NCI-H187 treated with DMSO at 0.1 percent for 48 hours (cell line): ENCODE measurements around the gene MYH11.

Source experiments
- DNase-seq: peaks from one replicate; lab custom pipeline; 2025; lab: John Stamatoyannopoulos, UW

The MYH11 gene

GRCh38 chr16:15777533-15778203 lies 79.2 kb downstream of the MYH11 start:
- DNase-seq = no peak

GRCh38 chr16:15776572-15776971 lies 80.3 kb downstream of the MYH11 start:
- no peak for DNase-seq

- no peak for DNase-seq
Observed at GRCh38 chr16:15775663-15776304, 81.0 kb downstream of the MYH11 start.

DNA sequence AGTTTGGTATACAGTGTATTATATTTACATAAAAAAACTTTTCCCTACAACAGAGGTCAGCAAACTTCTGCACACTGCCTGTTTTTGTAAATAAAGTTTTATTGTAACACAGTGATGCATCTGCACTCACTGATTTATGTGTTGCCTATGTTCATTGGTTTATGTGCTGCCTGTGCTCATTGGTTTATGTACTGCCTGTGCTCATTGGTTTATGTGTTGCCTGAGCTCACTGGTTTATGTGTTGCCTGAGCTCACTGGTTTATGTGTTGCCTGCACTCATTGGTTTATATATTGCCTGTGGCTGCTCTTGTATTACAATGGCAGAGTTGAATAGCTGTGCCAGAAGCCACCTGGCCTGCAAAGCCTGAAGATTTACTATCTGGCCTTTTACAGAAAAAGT lies 81.6 kb downstream of the MYH11 start:
- DNase-seq = no peak

DNA sequence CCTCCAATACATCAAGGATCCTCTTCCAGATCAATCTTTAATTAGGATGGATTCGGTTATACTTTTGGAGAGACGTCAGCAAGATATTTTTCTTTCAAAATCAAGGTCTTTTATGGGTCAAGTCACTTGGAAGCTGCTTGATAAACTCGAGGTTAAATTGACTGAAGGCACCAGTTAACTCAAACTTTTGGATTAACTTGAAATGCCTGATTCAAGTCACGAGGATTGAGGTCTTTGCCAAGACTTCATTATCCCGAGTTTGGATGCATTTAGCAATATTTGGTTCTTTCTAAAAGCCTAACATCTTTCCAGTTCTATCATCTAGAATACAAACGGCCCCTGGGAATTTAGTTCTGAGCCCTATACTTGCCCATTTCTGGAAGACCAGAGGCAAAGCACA lies 82.9 kb downstream of the MYH11 start:
- DNase-seq = no peak

DNA sequence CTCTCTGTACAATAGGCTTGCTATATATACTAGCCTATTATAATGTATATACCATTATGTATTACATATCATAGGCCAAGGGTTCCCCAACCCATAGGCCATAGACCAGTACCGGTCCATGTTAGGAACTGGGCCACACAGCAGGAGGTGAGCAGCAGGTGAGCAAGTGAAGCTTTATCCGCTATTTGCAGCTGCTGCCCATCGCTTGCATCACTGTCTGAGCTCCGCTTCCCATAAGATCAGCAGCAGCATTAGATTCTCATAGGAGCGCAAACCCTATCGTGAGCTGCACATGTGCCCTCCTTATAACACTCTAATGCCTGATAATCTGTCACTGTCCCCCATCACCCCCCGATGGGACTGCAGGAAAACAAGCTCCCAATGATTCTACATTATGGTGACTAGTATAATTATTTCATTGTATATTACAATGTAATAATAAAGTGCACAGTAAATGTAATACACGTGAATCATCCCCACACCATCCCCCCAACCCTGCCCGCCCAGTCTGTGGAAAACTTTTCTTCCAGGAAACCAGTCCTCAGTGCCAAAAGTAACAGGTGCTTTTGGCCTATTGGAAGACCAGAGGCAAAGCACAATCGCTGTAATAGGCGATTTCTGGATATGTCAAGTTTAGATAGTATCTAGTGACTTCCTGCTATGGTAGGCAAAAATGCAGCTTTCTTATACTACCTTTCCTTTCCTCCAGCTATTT lies 84.1 kb downstream of the MYH11 start:
- DNase-seq = no peak

DNA sequence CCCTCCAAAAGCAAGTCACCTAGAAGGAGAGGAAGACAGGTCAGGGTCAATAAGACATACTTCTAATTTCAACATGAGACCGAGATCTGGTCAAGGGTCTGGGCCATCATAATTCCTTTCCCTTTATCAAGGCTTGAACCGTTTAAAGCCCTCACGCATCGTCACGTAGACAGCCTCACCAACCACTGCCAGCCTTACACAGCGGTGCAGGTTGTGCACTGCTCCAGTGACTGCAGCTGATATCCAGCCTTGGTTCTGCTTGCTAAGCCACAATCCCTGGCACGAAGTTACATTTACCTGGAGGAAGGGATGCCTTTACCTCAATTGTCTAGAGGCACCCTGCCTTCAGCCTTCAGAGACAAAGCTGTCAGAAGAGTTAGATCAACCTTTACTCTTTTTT lies 85.1 kb downstream of the MYH11 start:
- DNase-seq = no peak

GRCh38 chr16:15770512-15770911 lies 86.3 kb downstream of the MYH11 start:
- no peak for DNase-seq

DNA sequence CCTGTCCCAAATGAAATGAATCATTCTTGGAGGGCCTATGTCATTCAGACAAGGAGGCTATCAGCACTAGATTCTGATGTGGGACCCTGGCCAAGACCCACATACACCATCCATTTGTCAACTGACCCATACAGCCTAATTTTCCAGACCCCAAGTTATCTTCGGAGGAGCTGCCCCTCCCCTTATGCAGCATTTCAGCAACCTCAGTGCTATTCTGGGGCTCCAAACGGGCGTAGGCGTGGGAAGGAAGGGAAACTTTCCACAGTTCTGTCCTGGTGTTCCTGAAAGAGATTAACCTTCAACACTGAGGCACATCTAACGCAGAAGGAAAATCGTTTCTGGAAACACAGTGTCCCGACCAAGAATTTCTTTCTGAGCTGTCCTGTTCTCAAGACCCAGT lies 86.7 kb downstream of the MYH11 start:
- no peak for DNase-seq

- DNase-seq = no peak
Observed at GRCh38 chr16:15769239-15769638, 87.6 kb downstream of the MYH11 start.

- no peak for DNase-seq
Observed at GRCh38 chr16:15768201-15768600, 88.6 kb downstream of the MYH11 start.

DNA sequence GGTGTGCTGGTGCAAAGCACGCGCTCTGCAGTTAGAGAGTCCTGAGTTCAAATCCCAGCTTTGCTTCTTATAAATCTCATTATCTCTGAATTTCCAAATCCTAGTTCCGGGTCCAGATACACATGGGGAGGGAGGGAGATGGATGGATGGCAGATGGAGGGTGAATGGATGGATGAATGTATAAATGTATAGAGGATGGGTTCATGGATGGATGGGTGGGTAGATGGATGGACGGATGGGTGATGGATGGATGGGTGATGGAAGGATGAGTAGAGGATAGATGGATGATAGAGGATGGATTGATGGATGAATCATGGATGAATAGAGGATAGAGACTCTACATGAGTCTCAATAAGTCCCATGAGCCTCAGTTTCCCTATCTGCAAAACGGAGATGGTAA lies 89.9 kb downstream of the MYH11 start:
- DNase-seq = no peak

DNA sequence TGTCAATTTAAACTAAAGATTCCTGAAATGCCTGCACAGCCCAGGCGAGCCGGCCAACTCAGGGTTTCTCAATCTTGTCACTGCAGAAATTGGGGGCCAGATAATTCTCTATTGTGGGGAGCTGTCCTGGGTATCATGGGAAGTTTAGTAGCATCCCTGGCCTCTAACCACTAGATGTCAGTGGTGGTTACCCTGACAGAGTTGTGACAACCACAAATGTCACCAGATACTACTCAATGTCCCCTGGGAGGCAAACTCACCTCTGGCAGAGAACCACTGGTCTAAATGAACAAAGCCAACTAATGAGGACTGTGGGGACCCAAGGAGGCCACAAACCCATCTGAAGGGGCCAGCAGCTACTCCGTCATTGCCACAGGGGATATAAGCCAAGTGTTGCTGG lies 90.9 kb downstream of the MYH11 start:
- peak; percentile 48 for DNase-seq

DNA sequence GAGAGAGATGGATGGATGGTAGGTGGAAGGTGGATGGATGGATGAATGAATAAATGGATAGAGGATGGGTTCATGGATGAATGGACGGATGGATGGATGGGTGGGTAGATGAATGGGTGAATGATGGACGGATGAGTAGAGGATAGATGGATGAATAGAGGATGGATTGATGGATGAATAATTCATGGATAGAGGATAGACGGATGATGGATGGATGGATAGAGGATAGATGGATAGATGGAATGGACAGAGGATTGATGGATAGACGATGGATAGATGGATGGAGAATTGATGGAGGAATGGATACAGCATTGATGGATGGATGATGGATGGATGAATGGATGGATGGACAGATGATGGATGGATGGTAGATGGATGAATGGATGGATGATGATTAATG lies 91.7 kb downstream of the MYH11 start:
- no peak for DNase-seq

- no peak for DNase-seq
Observed at GRCh38 chr16:15764112-15764511, 92.7 kb downstream of the MYH11 start.

DNA sequence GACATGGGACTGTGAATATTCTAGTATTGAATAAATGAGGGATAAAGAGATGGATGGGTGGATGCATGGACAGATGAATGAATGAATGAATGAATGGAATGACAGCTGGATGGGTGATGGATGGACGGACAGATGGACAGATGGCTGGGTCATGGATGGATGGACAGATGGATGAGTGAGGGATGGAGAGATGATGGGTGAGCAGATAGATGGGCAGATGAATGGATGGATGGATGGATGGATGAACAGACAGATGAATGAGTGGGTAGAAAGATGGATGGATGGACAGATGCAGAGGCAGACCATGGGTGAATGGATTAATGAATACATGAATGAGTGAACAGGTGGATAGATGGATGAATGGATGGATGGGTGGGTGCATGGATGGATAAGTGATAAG lies 96.7 kb downstream of the MYH11 start:
- no peak for DNase-seq

DNA sequence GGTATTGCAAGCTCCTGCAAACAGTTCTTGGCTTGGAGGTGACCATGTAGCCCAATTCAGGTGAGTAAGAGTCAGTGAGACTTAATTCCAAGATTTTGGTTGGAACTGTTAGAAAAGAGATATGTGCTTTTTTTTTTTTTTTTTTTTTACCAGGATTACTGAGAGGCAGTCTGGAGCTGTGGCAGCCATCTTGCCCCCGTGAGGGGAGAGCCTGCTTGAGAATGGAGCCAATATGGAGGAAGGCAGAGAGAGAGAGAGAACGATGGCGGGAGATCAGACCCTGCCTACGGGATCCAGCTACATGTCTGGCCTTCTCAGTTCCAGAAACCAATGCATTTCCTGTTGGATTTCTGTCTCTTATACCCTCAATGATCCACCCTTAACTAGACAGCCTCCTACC lies 97.8 kb downstream of the MYH11 start:
- no peak for DNase-seq

DNA sequence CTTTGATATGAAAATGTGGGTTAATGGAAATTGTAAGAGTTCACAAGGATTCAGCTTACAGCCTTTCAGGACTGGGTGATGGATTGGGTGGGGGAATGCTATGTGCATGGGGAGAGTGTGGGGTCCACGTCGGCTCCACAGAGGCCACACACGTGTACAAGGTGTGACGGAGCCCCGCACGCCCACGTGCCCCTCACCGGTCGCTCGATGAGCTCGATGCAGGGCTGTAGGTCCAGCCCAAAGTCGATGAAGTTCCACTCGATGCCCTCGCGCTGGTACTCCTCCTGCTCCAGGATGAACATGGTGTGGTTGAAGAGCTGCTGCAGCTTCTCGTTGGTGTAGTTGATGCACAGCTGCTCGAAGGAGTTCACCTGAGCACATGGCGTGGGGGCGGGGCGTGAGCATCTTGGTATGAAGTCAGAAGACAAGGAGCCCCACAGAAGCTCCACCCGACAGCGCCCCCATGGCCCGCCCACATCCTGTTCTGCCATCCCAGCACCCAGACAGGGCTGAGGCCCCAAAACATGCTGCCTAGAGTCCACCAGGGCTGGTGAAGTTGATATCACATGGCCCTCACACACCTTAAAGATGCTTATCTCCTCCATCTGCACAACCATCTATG lies 99.1 kb downstream of the MYH11 start:
- no peak for DNase-seq

GRCh38 chr16:15757077-15757386 lies 99.8 kb downstream of the MYH11 start:
- DNase-seq = no peak

DNA sequence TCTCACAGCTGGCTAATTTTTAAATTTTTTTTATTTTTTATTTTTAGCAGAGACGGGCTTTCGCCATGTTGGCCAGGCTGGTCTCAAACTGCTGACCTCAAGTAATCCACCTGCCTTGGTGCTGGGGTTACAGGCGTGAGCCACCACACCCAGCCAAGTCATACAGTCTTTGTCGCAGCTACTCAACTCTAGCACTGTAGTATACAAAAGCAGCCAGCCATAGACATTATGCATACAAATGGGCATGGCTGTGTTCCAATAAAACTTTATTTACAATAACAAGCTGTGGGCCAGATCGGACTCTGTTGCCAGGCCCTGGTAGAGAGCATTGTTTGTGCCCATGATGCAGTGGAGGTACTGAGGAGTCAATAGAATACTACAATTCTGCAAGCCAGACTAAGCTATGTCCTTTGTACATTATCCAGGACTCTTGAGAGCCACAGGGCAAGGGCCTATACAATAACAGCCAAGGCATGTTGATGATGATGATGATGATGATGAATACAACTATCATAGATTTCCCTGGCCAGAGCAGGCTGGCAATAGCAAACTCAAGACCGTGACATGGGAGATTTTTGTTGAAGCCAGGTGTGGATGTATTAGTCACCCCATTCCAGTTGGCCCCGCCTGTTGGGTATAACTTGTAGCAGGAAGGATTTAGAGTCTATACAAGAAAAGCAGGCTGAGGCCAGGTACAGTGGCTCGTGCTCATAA lies 101.8 kb downstream of the MYH11 start:
- DNase-seq = no peak

- no peak for DNase-seq
Observed at GRCh38 chr16:15752717-15753488, 103.9 kb downstream of the MYH11 start.

GRCh38 chr16:15751940-15752339 lies 104.9 kb downstream of the MYH11 start:
- DNase-seq = no peak
